ENCODE measurements around the gene ANTXR1. TPM values are rescaled to one million over a fixed set of nuclear protein-coding genes. Genes with fewer than 3 reads are reported as not detected.

The ANTXR1 gene
- total RNA-seq, 1 experiment from 2014 or later: 37.3 TPM

GRCh38 chr2:69167469-69167822 lies 154.5 kb downstream of the ANTXR1 start:
- Histone ChIP-seq H2BK5ac (ENCODE audit: insufficient read length, low read length) (no peak overlapping the region), H2BK20ac (ENCODE audit: low read depth, low read length, poor library complexity, severe bottlenecking) (no peak overlapping the region), H3K27ac (ENCODE audit: insufficient read length, low read depth, low read length) (no peak overlapping the region), H3K14ac (ENCODE audit: insufficient read depth, low read length) (no peak overlapping the region), H3K23me2 (ENCODE audit: insufficient read length, low read depth, low read length, poor library complexity, severe bottlenecking) (no peaks in the 10 kb centered on the region), H4K91ac (ENCODE audit: insufficient read length, low read depth, low read length) (no peak overlapping the region), H3K23ac (ENCODE audit: insufficient read length, low read depth, low read length) (no peak overlapping the region), H3K4ac (ENCODE audit: low read depth, low read length) (no peak overlapping the region), H4K8ac (replicated peaks; ENCODE audit: insufficient read length, low read depth, low read length) (no peak overlapping the region), H3K56ac (ENCODE audit: insufficient read length, low read depth, low read length) (no peak overlapping the region), H3K27me3 (ENCODE audit: insufficient read depth, low read length) (no peaks in the 10 kb centered on the region), H3K4me1 (ENCODE audit: insufficient read depth, low read length) (peaks cover 8% of the 10 kb centered on the region; the same call in 1 of the 2 replicates), H2BK15ac (ENCODE audit: low read depth, low read length) (no peak overlapping the region), H3K18ac (ENCODE audit: insufficient read length, low read depth, low read length) (no peak overlapping the region), H3T11ph (ENCODE audit: low read length) (no peak overlapping the region), H4K20me1 (ENCODE audit: control insufficient read depth, insufficient read depth, insufficient read length) (no peaks in the 10 kb centered on the region), H3K79me1 (ENCODE audit: insufficient read depth, low read depth, low read length, poor library complexity, severe bottlenecking) (no peaks in the 10 kb centered on the region), H3K9ac (ENCODE audit: extremely low read depth, insufficient read length, low read length) (no peak overlapping the region), H3K79me2 (ENCODE audit: insufficient read depth, low read length) (no peaks in the 10 kb centered on the region), H2AFZ (ENCODE audit: low read length) (no peak overlapping the region), H3K4me2 (ENCODE audit: insufficient read depth, insufficient read length, low read length) (no peak overlapping the region), H2AK5ac (ENCODE audit: insufficient read length, low read length) (no peak overlapping the region), H2BK12ac (ENCODE audit: insufficient read length, low read depth, low read length) (no peak overlapping the region), H4K5ac (ENCODE audit: insufficient read length, low read depth, low read length) (no peak overlapping the region), H3K9me3 (ENCODE audit: control insufficient read depth, low read depth, low read length) (no peaks in the 10 kb centered on the region), H2BK120ac (ENCODE audit: low read depth, low read length, poor library complexity, severe bottlenecking) (no peak overlapping the region)
- no peak for TF ChIP-seq CTCF (conservative IDR thresholded peaks at IDR 0.05)
- no CpG with 5 or more reads among the region's 4 CpGs for WGBS (ENCODE audit: extremely low coverage, insufficient read length, low lambda C conversion rate)
- Mint-ChIP-seq H3K4me1 (peaks cover 24 to 44% of the 10 kb centered on the region in 2 experiments), H3K36me3 (ENCODE audit: insufficient read depth in 1 of 3, low read depth in 3 of 3) (peaks cover 3 to 13% (median 8%) of the 10 kb centered on the region in 3 experiments), H3K27me3 (ENCODE audit: low read depth) (no peaks in the 10 kb centered on the region), H3K9me3 (peaks cover 0 to 2% of the 10 kb centered on the region in 2 experiments; a peak in 1 of 5 replicates), H3K4me3 (no peak overlapping the region), H3K27ac (no peak overlapping the region)
- no peak for DNase-seq
